SK-N-MC (cell line): ENCODE measurements around the gene GALNT9.
"Not testable (repeated sequence)": the region's sequence is repeated elsewhere in the genome, so short reads cannot be mapped to it uniquely, and the experiment has no call there.

Experiments
- DNase-seq: peaks from one replicate; pipeline ENCODE4 v3.0.0-alpha.2; 2011; ENCODE audit warnings: low read depth, low spot score
- H3K27ac ChIP-seq: fragments of 200-600 bp; sonication (generic); 2 replicates; pipeline ENCODE4 v1.5.1; 2016; ENCODE audit warnings: mixed run types
- H3K36me3 ChIP-seq: fragments of 200-600 bp; sonication (generic); 2 replicates; pipeline ENCODE4 v1.6.1; 2017; ENCODE audit warnings: antibody characterized with exemption, low read length, mixed read lengths; ENCODE audit not compliant: insufficient read depth
- H3K4me3 ChIP-seq: fragments of 200-600 bp; sonication (generic); 2 replicates; pipeline ENCODE4 v1.5.1; 2016
- H3K9ac ChIP-seq: fragments of 200-600 bp; sonication (generic); 2 replicates; pipeline ENCODE4 v1.8.0; 2017; ENCODE audit warnings: mixed run types, mixed read lengths; ENCODE audit not compliant: insufficient read length
- H3K9me3 ChIP-seq: fragments of 200-600 bp; sonication (generic); 2 replicates; pipeline ENCODE4 v1.6.1; 2017; ENCODE audit warnings: low read depth, mild to moderate bottlenecking, antibody characterized with exemption, low read length, moderate library complexity, mixed read lengths
- EZH2 ChIP-seq: fragments of 200-600 bp; sonication (generic); IDR thresholded peaks from one replicate; pipeline ENCODE4 v1.6.1; 2017; ENCODE audit warnings: antibody characterized with exemption
- FOXP2 ChIP-seq: optimal IDR thresholded peaks from 2 replicates; pipeline ENCODE3; 2011; ENCODE audit warnings: mild to moderate bottlenecking, moderate library complexity; ENCODE audit not compliant: insufficient read depth; ENCODE audit errors: extremely low read length, control extremely low read depth
- POLR2AphosphoS5 ChIP-seq: IDR thresholded peaks from 2 replicates; pipeline ENCODE4 v1.6.1; 2012; ENCODE audit warnings: mild to moderate bottlenecking, low read depth, low read length, borderline replicate concordance

Gene GALNT9

GRCh38 chr12:132153501-132154340 lies 175.7 kb downstream of the GALNT9 start:
- Histone ChIP-seq H3K4me3 (no peak overlapping the region), H3K27ac (no peak overlapping the region), H3K9me3 (no peaks in the 10 kb centered on the region), H3K36me3 (peaks cover 22% of the 10 kb centered on the region; the same call in 1 of the 2 replicates), H3K9ac (no peak overlapping the region)
- no peak for DNase-seq
- TF ChIP-seq POLR2AphosphoS5 (0 out of 2 replicates have a peak, but pooled peaks have one; percentile 18), EZH2 (no peak), FOXP2 (peak; percentile 74)

- no peak overlapping the region for H3K9ac ChIP-seq
- H3K36me3 ChIP-seq = peaks cover 24% of the 10 kb centered on the region; the same call in 1 of the 2 replicates
- no peak overlapping the region for H3K4me3 ChIP-seq
- no peak overlapping the region for H3K27ac ChIP-seq
- no peak for TF ChIP-seq FOXP2
- no peak for TF ChIP-seq POLR2AphosphoS5
- no peak for TF ChIP-seq EZH2
- no peak for DNase-seq
- H3K9me3 ChIP-seq = no peaks in the 10 kb centered on the region
Measured at GRCh38 chr12:132152953-132153352, 176.4 kb downstream of the GALNT9 start.

- Histone ChIP-seq H3K27ac (no peak overlapping the region), H3K36me3 (peaks cover 25% of the 10 kb centered on the region; the same call in 1 of the 2 replicates), H3K4me3 (no peak overlapping the region), H3K9ac (no peak overlapping the region), H3K9me3 (no peaks in the 10 kb centered on the region)
- DNase-seq = no peak
- TF ChIP-seq POLR2AphosphoS5 (no peak), EZH2 (no peak)
Measured at GRCh38 chr12:132152411-132152821, 177.0 kb downstream of the GALNT9 start.

GRCh38 chr12:132151766-132152410 lies 177.5 kb downstream of the GALNT9 start:
- no peak for TF ChIP-seq FOXP2
- no peak for TF ChIP-seq POLR2AphosphoS5
- TF ChIP-seq EZH2 = no peak
- H3K9me3 ChIP-seq = no peaks in the 10 kb centered on the region
- H3K4me3 ChIP-seq = no peak overlapping the region
- H3K9ac ChIP-seq = no peak overlapping the region
- H3K27ac ChIP-seq = no peak overlapping the region
- DNase-seq = no peak
- H3K36me3 ChIP-seq = peaks cover 23% of the 10 kb centered on the region; the same call in 1 of the 2 replicates

GRCh38 chr12:132151145-132151765 lies 178.1 kb downstream of the GALNT9 start:
- no peak overlapping the region for H3K27ac ChIP-seq
- TF ChIP-seq FOXP2 (no peak), POLR2AphosphoS5 (no peak), EZH2 (no peak)
- DNase-seq = no peak
- H3K9me3 ChIP-seq = no peaks in the 10 kb centered on the region
- peaks cover 18% of the 10 kb centered on the region; the same call in 1 of the 2 replicates for H3K36me3 ChIP-seq
- H3K9ac ChIP-seq = no peak overlapping the region
- H3K4me3 ChIP-seq = no peak overlapping the region

- H3K27ac ChIP-seq = no peak overlapping the region
- no peak overlapping the region for H3K9ac ChIP-seq
- H3K4me3 ChIP-seq = no peak overlapping the region
- no peak for DNase-seq
- H3K36me3 ChIP-seq = peaks cover 15% of the 10 kb centered on the region; the same call in 1 of the 2 replicates
- no peaks in the 10 kb centered on the region for H3K9me3 ChIP-seq
- TF ChIP-seq FOXP2 (no peak), EZH2 (no peak), POLR2AphosphoS5 (no peak)
Measured at GRCh38 chr12:132150780-132151144, 178.6 kb downstream of the GALNT9 start.

GRCh38 chr12:132149526-132149925 lies 179.9 kb downstream of the GALNT9 start:
- not testable (repeated sequence) for H3K27ac ChIP-seq, DNase-seq, H3K9ac ChIP-seq, H3K4me3 ChIP-seq, H3K9me3 ChIP-seq
- peaks cover 15% of the 10 kb centered on the region; the same call in 1 of the 2 replicates for H3K36me3 ChIP-seq

GRCh38 chr12:132148368-132149045 lies 180.9 kb downstream of the GALNT9 start:
- DNase-seq = no peak
- Histone ChIP-seq H3K4me3 (no peak overlapping the region), H3K36me3 (peaks cover 15% of the 10 kb centered on the region; the same call in 1 of the 2 replicates), H3K9me3 (no peaks in the 10 kb centered on the region), H3K27ac (no peak overlapping the region), H3K9ac (no peak overlapping the region)
- TF ChIP-seq FOXP2 (no peak), POLR2AphosphoS5 (no peak), EZH2 (no peak)
